Measurements from ENCODE around the gene SLC24A3. TPM values are rescaled to one million over a fixed set of nuclear protein-coding genes. Genes with fewer than 3 reads are reported as not detected.

SLC24A3 gene
- total and polyA plus RNA-seq, 2 experiments from 2014 or later, result 0.81 to 2.5 TPM

GRCh38 chr20:19404826-19405225 lies 192.4 kb downstream of the SLC24A3 start:
- H3F3A ChIP-seq (replicated peaks; ENCODE audit: low read depth), result no peaks in the 10 kb centered on the region
- H3K27me3 Mint-ChIP-seq (ENCODE audit: insufficient read depth, low read depth, poor library complexity), result no peaks in the 10 kb centered on the region
- H3K4me3 Mint-ChIP-seq, result no peak overlapping the region
- no peak for DNase-seq (ENCODE audit: low spot score)
- no peaks in the 10 kb centered on the region for H3K79me2 ChIP-seq (replicated peaks; ENCODE audit: insufficient read depth)
- H3K27me3 ChIP-seq (ENCODE audit: insufficient read depth), result no peaks in the 10 kb centered on the region
- peaks cover 4% of the 10 kb centered on the region; the same call in 1 of the 3 replicates for H3K36me3 Mint-ChIP-seq (ENCODE audit: low read depth)
- H3K4me1 Mint-ChIP-seq, result peaks cover 18% of the 10 kb centered on the region
- H3K27ac ChIP-seq (ENCODE audit: low read depth), result no peak overlapping the region
- H3K36me3 ChIP-seq (ENCODE audit: insufficient read depth), result no peaks in the 10 kb centered on the region
- H2AFZ ChIP-seq, result no peak overlapping the region
- H3K4me1 ChIP-seq (ENCODE audit: insufficient read depth), result no peaks in the 10 kb centered on the region
- TF ChIP-seq POLR2AphosphoS5 (IDR thresholded peaks at IDR 0.05; ENCODE audit: low read depth), result no peak
- TF ChIP-seq, protein P1, sequence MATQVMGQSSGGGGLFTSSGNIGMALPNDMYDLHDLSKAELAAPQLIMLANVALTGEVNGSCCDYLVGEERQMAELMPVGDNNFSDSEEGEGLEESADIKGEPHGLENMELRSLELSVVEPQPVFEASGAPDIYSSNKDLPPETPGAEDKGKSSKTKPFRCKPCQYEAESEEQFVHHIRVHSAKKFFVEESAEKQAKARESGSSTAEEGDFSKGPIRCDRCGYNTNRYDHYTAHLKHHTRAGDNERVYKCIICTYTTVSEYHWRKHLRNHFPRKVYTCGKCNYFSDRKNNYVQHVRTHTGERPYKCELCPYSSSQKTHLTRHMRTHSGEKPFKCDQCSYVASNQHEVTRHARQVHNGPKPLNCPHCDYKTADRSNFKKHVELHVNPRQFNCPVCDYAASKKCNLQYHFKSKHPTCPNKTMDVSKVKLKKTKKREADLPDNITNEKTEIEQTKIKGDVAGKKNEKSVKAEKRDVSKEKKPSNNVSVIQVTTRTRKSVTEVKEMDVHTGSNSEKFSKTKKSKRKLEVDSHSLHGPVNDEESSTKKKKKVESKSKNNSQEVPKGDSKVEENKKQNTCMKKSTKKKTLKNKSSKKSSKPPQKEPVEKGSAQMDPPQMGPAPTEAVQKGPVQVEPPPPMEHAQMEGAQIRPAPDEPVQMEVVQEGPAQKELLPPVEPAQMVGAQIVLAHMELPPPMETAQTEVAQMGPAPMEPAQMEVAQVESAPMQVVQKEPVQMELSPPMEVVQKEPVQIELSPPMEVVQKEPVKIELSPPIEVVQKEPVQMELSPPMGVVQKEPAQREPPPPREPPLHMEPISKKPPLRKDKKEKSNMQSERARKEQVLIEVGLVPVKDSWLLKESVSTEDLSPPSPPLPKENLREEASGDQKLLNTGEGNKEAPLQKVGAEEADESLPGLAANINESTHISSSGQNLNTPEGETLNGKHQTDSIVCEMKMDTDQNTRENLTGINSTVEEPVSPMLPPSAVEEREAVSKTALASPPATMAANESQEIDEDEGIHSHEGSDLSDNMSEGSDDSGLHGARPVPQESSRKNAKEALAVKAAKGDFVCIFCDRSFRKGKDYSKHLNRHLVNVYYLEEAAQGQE (IDR thresholded peaks at IDR 0.05; ENCODE audit: unreplicated experiment), result no peak
- TF ChIP-seq JUNB (IDR thresholded peaks at IDR 0.05; ENCODE audit: unreplicated experiment), result no peak
- no peak for TF ChIP-seq EZH2phosphoT487 (IDR thresholded peaks at IDR 0.05; ENCODE audit: unreplicated experiment)
- TF ChIP-seq, protein P2, sequence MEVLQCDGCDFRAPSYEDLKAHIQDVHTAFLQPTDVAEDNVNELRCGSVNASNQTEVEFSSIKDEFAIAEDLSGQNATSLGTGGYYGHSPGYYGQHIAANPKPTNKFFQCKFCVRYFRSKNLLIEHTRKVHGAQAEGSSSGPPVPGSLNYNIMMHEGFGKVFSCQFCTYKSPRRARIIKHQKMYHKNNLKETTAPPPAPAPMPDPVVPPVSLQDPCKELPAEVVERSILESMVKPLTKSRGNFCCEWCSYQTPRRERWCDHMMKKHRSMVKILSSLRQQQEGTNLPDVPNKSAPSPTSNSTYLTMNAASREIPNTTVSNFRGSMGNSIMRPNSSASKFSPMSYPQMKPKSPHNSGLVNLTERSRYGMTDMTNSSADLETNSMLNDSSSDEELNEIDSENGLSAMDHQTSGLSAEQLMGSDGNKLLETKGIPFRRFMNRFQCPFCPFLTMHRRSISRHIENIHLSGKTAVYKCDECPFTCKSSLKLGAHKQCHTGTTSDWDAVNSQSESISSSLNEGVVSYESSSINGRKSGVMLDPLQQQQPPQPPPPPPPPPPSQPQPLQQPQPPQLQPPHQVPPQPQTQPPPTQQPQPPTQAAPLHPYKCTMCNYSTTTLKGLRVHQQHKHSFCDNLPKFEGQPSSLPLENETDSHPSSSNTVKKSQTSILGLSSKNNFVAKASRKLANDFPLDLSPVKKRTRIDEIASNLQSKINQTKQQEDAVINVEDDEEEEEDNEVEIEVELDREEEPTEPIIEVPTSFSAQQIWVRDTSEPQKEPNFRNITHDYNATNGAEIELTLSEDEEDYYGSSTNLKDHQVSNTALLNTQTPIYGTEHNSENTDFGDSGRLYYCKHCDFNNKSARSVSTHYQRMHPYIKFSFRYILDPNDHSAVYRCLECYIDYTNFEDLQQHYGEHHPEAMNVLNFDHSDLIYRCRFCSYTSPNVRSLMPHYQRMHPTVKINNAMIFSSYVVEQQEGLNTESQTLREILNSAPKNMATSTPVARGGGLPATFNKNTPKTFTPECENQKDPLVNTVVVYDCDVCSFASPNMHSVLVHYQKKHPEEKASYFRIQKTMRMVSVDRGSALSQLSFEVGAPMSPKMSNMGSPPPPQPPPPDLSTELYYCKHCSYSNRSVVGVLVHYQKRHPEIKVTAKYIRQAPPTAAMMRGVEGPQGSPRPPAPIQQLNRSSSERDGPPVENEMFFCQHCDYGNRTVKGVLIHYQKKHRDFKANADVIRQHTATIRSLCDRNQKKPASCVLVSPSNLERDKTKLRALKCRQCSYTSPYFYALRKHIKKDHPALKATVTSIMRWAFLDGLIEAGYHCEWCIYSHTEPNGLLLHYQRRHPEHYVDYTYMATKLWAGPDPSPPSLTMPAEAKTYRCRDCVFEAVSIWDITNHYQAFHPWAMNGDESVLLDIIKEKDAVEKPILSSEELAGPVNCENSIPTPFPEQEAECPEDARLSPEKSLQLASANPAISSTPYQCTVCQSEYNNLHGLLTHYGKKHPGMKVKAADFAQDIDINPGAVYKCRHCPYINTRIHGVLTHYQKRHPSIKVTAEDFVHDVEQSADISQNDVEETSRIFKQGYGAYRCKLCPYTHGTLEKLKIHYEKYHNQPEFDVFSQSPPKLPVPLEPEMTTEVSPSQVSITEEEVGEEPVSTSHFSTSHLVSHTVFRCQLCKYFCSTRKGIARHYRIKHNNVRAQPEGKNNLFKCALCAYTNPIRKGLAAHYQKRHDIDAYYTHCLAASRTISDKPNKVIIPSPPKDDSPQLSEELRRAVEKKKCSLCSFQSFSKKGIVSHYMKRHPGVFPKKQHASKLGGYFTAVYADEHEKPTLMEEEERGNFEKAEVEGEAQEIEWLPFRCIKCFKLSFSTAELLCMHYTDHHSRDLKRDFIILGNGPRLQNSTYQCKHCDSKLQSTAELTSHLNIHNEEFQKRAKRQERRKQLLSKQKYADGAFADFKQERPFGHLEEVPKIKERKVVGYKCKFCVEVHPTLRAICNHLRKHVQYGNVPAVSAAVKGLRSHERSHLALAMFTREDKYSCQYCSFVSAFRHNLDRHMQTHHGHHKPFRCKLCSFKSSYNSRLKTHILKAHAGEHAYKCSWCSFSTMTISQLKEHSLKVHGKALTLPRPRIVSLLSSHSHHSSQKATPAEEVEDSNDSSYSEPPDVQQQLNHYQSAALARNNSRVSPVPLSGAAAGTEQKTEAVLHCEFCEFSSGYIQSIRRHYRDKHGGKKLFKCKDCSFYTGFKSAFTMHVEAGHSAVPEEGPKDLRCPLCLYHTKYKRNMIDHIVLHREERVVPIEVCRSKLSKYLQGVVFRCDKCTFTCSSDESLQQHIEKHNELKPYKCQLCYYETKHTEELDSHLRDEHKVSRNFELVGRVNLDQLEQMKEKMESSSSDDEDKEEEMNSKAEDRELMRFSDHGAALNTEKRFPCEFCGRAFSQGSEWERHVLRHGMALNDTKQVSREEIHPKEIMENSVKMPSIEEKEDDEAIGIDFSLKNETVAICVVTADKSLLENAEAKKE (CRISPR knock-in tag; IDR thresholded peaks at IDR 0.05), result no peak
- no peak for TF ChIP-seq CTCF (conservative IDR thresholded peaks at IDR 0.05; ENCODE audit: low read depth in 2 of 2)
- no peak for TF ChIP-seq NANOG (IDR thresholded peaks at IDR 0.05; ENCODE audit: borderline replicate concordance)
- no peak for TF ChIP-seq STAT1 (IDR thresholded peaks at IDR 0.05; ENCODE audit: unreplicated experiment)
- no peak for TF ChIP-seq ZNF331 (CRISPR knock-in tag; IDR thresholded peaks at IDR 0.05; ENCODE audit: low read depth)
- TF ChIP-seq EZH2 (IDR thresholded peaks at IDR 0.05; ENCODE audit: low read depth, unreplicated experiment), result no peak
- no peak for TF ChIP-seq CREB1 (CRISPR knock-in tag; IDR thresholded peaks at IDR 0.05; ENCODE audit: low read depth)
- no peaks in the 10 kb centered on the region for H3K9me3 Mint-ChIP-seq
- H4K20me1 ChIP-seq (replicated peaks; ENCODE audit: insufficient read depth), result no peaks in the 10 kb centered on the region
- no peak overlapping the region for H3K4me2 ChIP-seq
- peaks cover 10% of the 10 kb centered on the region for H3K9me2 ChIP-seq (ENCODE audit: insufficient read depth)
- no peak for ATAC-seq
- H3K27ac Mint-ChIP-seq, result no peak overlapping the region
- no peak overlapping the region for H3K4me3 ChIP-seq
